K562 (cell line): Measurements from ENCODE around the gene KCNA1. TPM values are rescaled to one million over a fixed set of nuclear protein-coding genes. Genes with fewer than 3 reads are reported as not detected.

ENCODE experiments used
- ATAC-seq: fragments of 200-7000 bp; cut with Tn5 transposase; 3 replicates; pipeline ENCODE4 v1.9.1; 2020; ENCODE audit warnings: moderate library complexity
- BruUV-seq: library from RNA; stranded (reverse); fragments of 400-500 nt; replicated peaks from 2 replicates; lab custom pipeline; 2021; lab: Mats Ljungman, UMichigan
- CTCF ChIA-PET: fragments of 300-600 bp; formaldehyde crosslinking; extraction: SDS; loops from one replicate; lab custom pipeline; 2021; ENCODE audit warnings: low intra/inter-chr PET ratio; lab: Yijun Ruan, JAX
- POLR2A ChIA-PET: fragments of 300-600, 350-650 bp; sonication (Branson Sonifier 250); formaldehyde crosslinking; extraction: SDS; loops from one replicate; lab custom pipeline; 2021; ENCODE audit warnings: antibody characterized with exemption, inconsistent platforms; lab: Yijun Ruan, JAX
- DNase-seq, 4 experiments: peaks; one replicate each; pipeline versions ENCODE4 v3.0.0 to v3.0.0-alpha.2; 2011 to 2018; ENCODE audit warnings: low spot score in 3 of 4, mixed read lengths in 3 of 4; ENCODE audit errors: extremely low read depth in 1 of 4
- FAIRE-seq: peaks from 2 replicates; lab custom pipeline; 2011; peaks lifted over from hg19 to GRCh38; lab: Jason Lieb, UNC
- H2AFZ ChIP-seq: 2 replicates; pipeline ENCODE4 v1.6.0; 2011; ENCODE audit warnings: low read depth, low read length, control low read depth, inconsistent platforms
- H3K27ac ChIP-seq: fragments of 200-600 bp; 3 replicates; pipeline ENCODE4 v1.8.0; 2011; ENCODE audit warnings: low read depth, mild to moderate bottlenecking, control low read depth, inconsistent platforms, low read length, moderate library complexity, mixed read lengths; ENCODE audit errors: extremely low read depth
- H3K27me3 ChIP-seq, 2 experiments: fragments of 300-600 bp in 1 of 2; 2 replicates in 1 of 2; 3 replicates in 1 of 2; pipeline versions ENCODE4 v1.6.0 to v1.8.0; 2011; ENCODE audit warnings: inconsistent platforms in 2 of 2, low read length in 2 of 2, mild to moderate bottlenecking in 1 of 2, mixed read lengths in 1 of 2, moderate library complexity in 1 of 2; ENCODE audit not compliant: control insufficient read depth in 2 of 2, insufficient read depth in 2 of 2
- H3K36me3 ChIP-seq: fragments of 300-600 bp; 3 replicates; pipeline ENCODE4 v1.8.0; 2011; ENCODE audit warnings: mild to moderate bottlenecking, low read length, inconsistent platforms; ENCODE audit not compliant: control insufficient read depth, insufficient read depth
- H3K4me1 ChIP-seq, 2 experiments: fragments of 200-600 bp in 1 of 2; replicated peaks in 1 of 2; 2 replicates in 1 of 2; 3 replicates in 1 of 2; pipeline versions ENCODE4 v1.5.1 to v1.8.0; 2011; ENCODE audit warnings: inconsistent platforms in 2 of 2, low read length in 2 of 2, mild to moderate bottlenecking in 1 of 2, mixed read lengths in 1 of 2, moderate library complexity in 1 of 2; ENCODE audit not compliant: control insufficient read depth in 2 of 2, insufficient read depth in 2 of 2
- H3K4me2 ChIP-seq: 2 replicates; pipeline ENCODE4 v1.6.1; 2011; ENCODE audit warnings: low read length, control low read depth, inconsistent platforms, mixed read lengths; ENCODE audit not compliant: insufficient read depth
- H3K4me3 ChIP-seq: fragments of 200-600 bp; sonication (generic), shearing (Covaris generic); 2 replicates; pipeline ENCODE4 v1.5.1; 2016; ENCODE audit warnings: control low read depth, inconsistent platforms
- H3K79me2 ChIP-seq: fragments of 200-600 bp; 3 replicates; pipeline ENCODE4 v1.8.0; 2011; ENCODE audit warnings: low read length, inconsistent platforms; ENCODE audit not compliant: control insufficient read depth, insufficient read depth
- H3K9ac ChIP-seq, 2 experiments: 2 replicates each; pipeline versions ENCODE4 v1.6.0 to v1.6.1; 2011; ENCODE audit warnings: low read depth in 2 of 2, low read length in 2 of 2, control low read depth in 1 of 2, inconsistent platforms in 1 of 2, mild to moderate bottlenecking in 1 of 2, mixed read lengths in 1 of 2; ENCODE audit not compliant: insufficient read depth in 1 of 2
- H3K9me1 ChIP-seq: one replicate; pipeline ENCODE4 v1.6.0; 2011; ENCODE audit warnings: inconsistent platforms, mild to moderate bottlenecking, low read length, moderate library complexity; ENCODE audit not compliant: control insufficient read depth, insufficient read depth
- H3K9me3 ChIP-seq: replicated peaks from 2 replicates; pipeline ENCODE4 v1.5.1; 2011; ENCODE audit warnings: low read depth, low read length, inconsistent platforms; ENCODE audit not compliant: control insufficient read depth, insufficient read depth
- H4K20me1 ChIP-seq: replicated peaks from 2 replicates; pipeline ENCODE4 v1.6.1; 2011; ENCODE audit warnings: low read length, inconsistent platforms, mixed read lengths; ENCODE audit not compliant: control insufficient read depth, insufficient read depth
- BCLAF1 ChIP-seq, 2 experiments: fragments of 450-650 bp in 1 of 2; IDR thresholded peaks; 2 replicates each; pipeline ENCODE4 v1.6.1; 2011 to 2017; ENCODE audit warnings: low read depth in 2 of 2, antibody characterized with exemption in 1 of 2, borderline replicate concordance in 1 of 2, low read length in 1 of 2, mild to moderate bottlenecking in 1 of 2, mixed read lengths in 1 of 2; ENCODE audit not compliant: control insufficient read depth in 1 of 2
- HIVEP1 ChIP-seq: fragments of 250-450 bp; sonication (Bioruptor Pico); IDR thresholded peaks from 2 replicates; pipeline ENCODE4 v1.4.0; 2020; ENCODE audit warnings: mild to moderate bottlenecking
- NFE2 ChIP-seq: IDR thresholded peaks from 2 replicates; pipeline ENCODE4 v1.6.1; 2014; ENCODE audit warnings: antibody characterized with exemption, low read depth
- PHF20 ChIP-seq: fragments of 450-650 bp; IDR thresholded peaks from 2 replicates; pipeline ENCODE4 v1.6.1; 2018; ENCODE audit not compliant: partially characterized antibody
- ZNF121 ChIP-seq: sonication (generic); formaldehyde crosslinking; conservative IDR thresholded peaks from 2 replicates; pipeline ENCODE4 v1.8.0; 2022; ENCODE audit warnings: missing genetic modification reagents
- ZNF77 ChIP-seq: fragments of 250-450 bp; sonication (Bioruptor Pico); IDR thresholded peaks from 2 replicates; pipeline ENCODE4 v1.5.0; 2020
- WGBS: fragments of 100-300 bp; shearing (Covaris generic); methylation state at CpG from one replicate; pipeline ENCODE4 v1.1.6; 2016; ENCODE audit warnings: low coverage, mixed read lengths; ENCODE audit not compliant: insufficient coverage; ENCODE audit errors: missing lambda C conversion rate; 5-methylcytosine and 5-hydroxymethylcytosine counted together
- in situ Hi-C: fragments of 300-500 bp; cut with MboI; formaldehyde crosslinking; loops from 4 replicates; pipeline ENCODE4 v1.15.0; 2018; ENCODE audit warnings: inconsistent platforms, mixed read lengths
- intact Hi-C: fragments of 100-400 bp; cut with micrococcal nuclease; formaldehyde crosslinking; loops from 2 replicates; pipeline ENCODE4 v1.14.2; 2022
- polyA plus RNA-seq, 8 experiments: library from polyadenylated mRNA; depleted of rRNA in 4 of 8; stranded (reverse) in 5 of 8; unstranded in 3 of 8; fragments of >200 nt; fragmentation: Nextera tagmentation in 2 of 8; fragmentation: Illumina TruSeq in 1 of 8; extraction: Ambion mirVana in 2 of 8; extraction: Trizol in 1 of 8; gene quantifications; 2 replicates each; pipeline versions ENCODE4 v1.2.1 to v1.2.3, GENCODE V29; 2011 to 2014; ENCODE audit warnings: inconsistent platforms in 1 of 8, missing spikeins in 1 of 8
- total RNA-seq, 7 experiments: library from RNA; depleted of rRNA in 6 of 7; stranded (reverse); fragments of >200 nt in 6 of 7; fragmentation: Illumina TruSeq in 2 of 7; extraction: Trizol in 2 of 7; gene quantifications; 2 replicates each; pipeline versions ENCODE4 v1.2.1 to v1.2.3, GENCODE V29; 2011 to 2021; ENCODE audit warnings: low replicate concordance in 1 of 7

Gene KCNA1
- total and polyA plus RNA-seq, 9 of the 15 experiments (the other 6 are each of a cell fraction or from before 2014, with no cell fraction given) = not detected

GRCh38 chr12:4961311-4961710 is 51.6 kb downstream of the KCNA1 start:
- Histone ChIP-seq H3K79me2 (no peaks in the 10 kb centered on the region), H4K20me1 (no peaks in the 10 kb centered on the region), H3K27me3 (no peaks in the 10 kb centered on the region; a peak in 2 of 5 replicates), H3K9me3 (no peaks in the 10 kb centered on the region), H3K9ac (no peak overlapping the region), H3K4me2 (no peak overlapping the region), H3K4me3 (no peak overlapping the region), H2AFZ (no peak overlapping the region), H3K36me3 (no peaks in the 10 kb centered on the region), H3K9me1 (no peaks in the 10 kb centered on the region), H3K27ac (no peak overlapping the region), H3K4me1 (no peaks in the 10 kb centered on the region)
- TF ChIP-seq NFE2 = no peak
- no peak for TF ChIP-seq ZNF77 (CRISPR knock-in tag)
- no peak for TF ChIP-seq ZNF121 (CRISPR knock-in tag)
- no peak for TF ChIP-seq BCLAF1 (IDR thresholded peaks at IDR 0.05; ENCODE audit: borderline replicate concordance in 1 of 2, control insufficient read depth in 1 of 2, low read depth in 2 of 2, low read length in 1 of 2)
- TF ChIP-seq PHF20 = no peak
- TF ChIP-seq HIVEP1 (CRISPR knock-in tag) = no peak
- ChIA-PET POLR2A (interaction anchor here (0.6 to 1.1 kb wide), 2 partner anchors 73 to 260 kb away, joined by 3 read pairs; no protein-coding TSS in a partner anchor), CTCF (no interaction called here)
- intact Hi-C loops = no loop called here
- in situ Hi-C loops = no loop called here
- DNase-seq (no peak), ATAC-seq (no peak), FAIRE-seq (no peak)
- no TSS peak for BruUV-seq
- WGBS = 0% methylated on average over 3 of the region's 3 CpGs
